HCT116 (cell line): Measurements from ENCODE around the gene ENPEP. TPM values are rescaled to one million over a fixed set of nuclear protein-coding genes. Genes with fewer than 3 reads are reported as not detected.

Source experiments
- ATAC-seq: fragments of 200-7000 bp; cut with Tn5 transposase; 2 replicates; pipeline ENCODE4 v1.9.1; 2020; ENCODE audit warnings: mild to moderate bottlenecking, moderate library complexity
- BruUV-seq: library from RNA; stranded (reverse); fragments of 400-500 nt; replicated peaks from 2 replicates; lab custom pipeline; 2021; lab: Mats Ljungman, UMichigan
- CTCF ChIA-PET: fragments of 300-600 bp; sonication (Branson Sonifier 250); formaldehyde crosslinking; loops from one replicate; lab custom pipeline; 2021; ENCODE audit warnings: antibody characterized with exemption; lab: Charles Lee
- POLR2A ChIA-PET: fragments of 300-600, 350-600 bp; sonication (Branson Sonifier 250); formaldehyde crosslinking; loops from one replicate; lab custom pipeline; 2021; ENCODE audit warnings: antibody characterized with exemption; lab: Charles Lee
- RAD21 ChIA-PET, 2 experiments: fragments of 300-600 bp; sonication (Branson Sonifier 250); formaldehyde crosslinking; loops; one replicate each; lab custom pipeline; 2023; ENCODE audit warnings: low total read pairs in 2 of 2; ENCODE audit not compliant: uncharacterized antibody in 2 of 2, unreplicated experiment in 2 of 2, low non-redundant PET in 1 of 2; lab: Charles Lee
- DNase-seq: peaks from one replicate; pipeline ENCODE4 v3.0.0-alpha.2; 2010; ENCODE audit warnings: low read depth, low spot score
- H2AFZ ChIP-seq: fragments of 200-600 bp; shearing (Covaris generic), sonication (generic); 2 replicates; pipeline ENCODE4 v1.6.1; 2017; ENCODE audit warnings: low read depth, mixed run types, mixed read lengths, antibody characterized with exemption, low read length; ENCODE audit not compliant: poor library complexity, severe bottlenecking
- H3K27ac ChIP-seq: 2 replicates; pipeline ENCODE4 v1.5.1; 2012; ENCODE audit warnings: low read depth, low read length
- H3K27me3 ChIP-seq: fragments of 200-600 bp; sonication (generic); 2 replicates; pipeline ENCODE4 v1.6.1; 2016; ENCODE audit warnings: mixed run types, low read length, mixed read lengths; ENCODE audit not compliant: insufficient read depth
- H3K36me3 ChIP-seq, 2 experiments: fragments of 200-500 bp in 1 of 2; fragments of 200-600 bp in 1 of 2; sonication (Bioruptor generic) in 1 of 2; sonication (generic) in 1 of 2; 2 replicates each; pipeline versions ENCODE4 v1.5.1 to v1.6.1; 2014 to 2016; ENCODE audit warnings: low read length in 2 of 2, inconsistent platforms in 1 of 2, mixed read lengths in 1 of 2, mixed run types in 1 of 2; ENCODE audit not compliant: insufficient read depth in 2 of 2, control insufficient read depth in 1 of 2
- H3K4me1 ChIP-seq, 2 experiments: fragments of 200-600 bp in 1 of 2; sonication (generic) in 1 of 2; 2 replicates each; pipeline versions ENCODE4 v1.5.1 to v1.6.1; 2012 to 2017; ENCODE audit warnings: low read length in 2 of 2, inconsistent platforms in 1 of 2, mild to moderate bottlenecking in 1 of 2, mixed read lengths in 1 of 2, mixed run types in 1 of 2, moderate library complexity in 1 of 2; ENCODE audit not compliant: insufficient read depth in 2 of 2, control insufficient read depth in 1 of 2
- H3K4me2 ChIP-seq: fragments of 200-600 bp; sonication (generic); 2 replicates; pipeline ENCODE4 v1.6.1; 2017; ENCODE audit warnings: mixed run types, low read length, mixed read lengths
- H3K4me3 ChIP-seq, 2 experiments: fragments of 200-600 bp in 1 of 2; sonication (generic) in 1 of 2; replicated peaks in 1 of 2; 2 replicates each; pipeline ENCODE4 v1.5.1; 2011 to 2016; ENCODE audit warnings: low read length in 2 of 2, control low read depth in 1 of 2, low read depth in 1 of 2, mild to moderate bottlenecking in 1 of 2, mixed read lengths in 1 of 2, mixed run types in 1 of 2
- H3K79me2 ChIP-seq: fragments of 200-600 bp; sonication (generic); 2 replicates; pipeline ENCODE4 v1.6.1; 2017; ENCODE audit warnings: mild to moderate bottlenecking, mixed run types, low read length, moderate library complexity, mixed read lengths; ENCODE audit not compliant: insufficient read depth
- H3K9ac ChIP-seq: fragments of 200-600 bp; sonication (generic); 2 replicates; pipeline ENCODE4 v1.6.1; 2016; ENCODE audit warnings: low read length, mixed read lengths
- H3K9me2 ChIP-seq: fragments of 200-600 bp; sonication (generic), shearing (Covaris generic); 2 replicates; pipeline ENCODE4 v1.6.1; 2017; ENCODE audit warnings: mixed run types, mild to moderate bottlenecking, moderate library complexity; ENCODE audit not compliant: insufficient read depth
- H3K9me3 ChIP-seq, 2 experiments: fragments of 200-500 bp in 1 of 2; fragments of 200-600 bp in 1 of 2; sonication (Bioruptor generic) in 1 of 2; sonication (generic) in 1 of 2; 2 replicates each; pipeline ENCODE4 v1.6.1; 2014 to 2017; ENCODE audit warnings: low read length in 2 of 2, mixed read lengths in 2 of 2, inconsistent platforms in 1 of 2, low read depth in 1 of 2, mild to moderate bottlenecking in 1 of 2, mixed run types in 1 of 2, moderate library complexity in 1 of 2; ENCODE audit not compliant: control insufficient read depth in 1 of 2, insufficient read depth in 1 of 2
- H4K20me1 ChIP-seq: fragments of 200-600 bp; sonication (generic), shearing (Covaris generic); 2 replicates; pipeline ENCODE4 v1.6.1; 2017; ENCODE audit warnings: mixed run types, mild to moderate bottlenecking, moderate library complexity; ENCODE audit not compliant: insufficient read depth
- ATF3 ChIP-seq: IDR thresholded peaks from 2 replicates; pipeline ENCODE4 v1.6.1; 2012
- CBX3 ChIP-seq: IDR thresholded peaks from 2 replicates; pipeline ENCODE4 v1.6.1; 2012; ENCODE audit warnings: low read depth
- CEBPB ChIP-seq: IDR thresholded peaks from 2 replicates; pipeline ENCODE4 v1.6.1; 2012; ENCODE audit warnings: low read depth
- EGR1 ChIP-seq: IDR thresholded peaks from 2 replicates; pipeline ENCODE4 v1.6.1; 2012; ENCODE audit warnings: low read depth
- ELF1 ChIP-seq: IDR thresholded peaks from 2 replicates; pipeline ENCODE4 v1.6.1; 2012; ENCODE audit warnings: low read depth, borderline replicate concordance
- EZH2 ChIP-seq: fragments of 200-600 bp; sonication (generic); IDR thresholded peaks from 2 replicates; pipeline ENCODE4 v1.6.1; 2017; ENCODE audit warnings: antibody characterized with exemption, mixed run types
- FOSL1 ChIP-seq: IDR thresholded peaks from 2 replicates; pipeline ENCODE4 v1.6.1; 2012; ENCODE audit warnings: low read depth
- JUND ChIP-seq: IDR thresholded peaks from 2 replicates; pipeline ENCODE4 v1.6.1; 2012
- MAX ChIP-seq: IDR thresholded peaks from 2 replicates; pipeline ENCODE4 v1.6.1; 2012
- POLR2AphosphoS5 ChIP-seq: IDR thresholded peaks from 2 replicates; pipeline ENCODE4 v1.6.1; 2011; ENCODE audit warnings: mild to moderate bottlenecking, low read depth, low read length, moderate library complexity
- RAD21 ChIP-seq: IDR thresholded peaks from 2 replicates; pipeline ENCODE4 v1.6.1; 2012; ENCODE audit warnings: low read depth, mild to moderate bottlenecking
- SIN3A ChIP-seq: IDR thresholded peaks from 2 replicates; pipeline ENCODE4 v1.6.1; 2012; ENCODE audit warnings: low read depth
- SP1 ChIP-seq: IDR thresholded peaks from 2 replicates; pipeline ENCODE4 v1.6.1; 2012; ENCODE audit warnings: low read depth
- SRF ChIP-seq: IDR thresholded peaks from 2 replicates; pipeline ENCODE4 v1.6.1; 2012; ENCODE audit warnings: low read depth
- TCF7L2 ChIP-seq: IDR thresholded peaks from 2 replicates; pipeline ENCODE4 v1.7.0; 2011; ENCODE audit warnings: borderline replicate concordance, inconsistent platforms; ENCODE audit not compliant: insufficient read depth, insufficient read length; ENCODE audit errors: extremely low read depth
- YY1 ChIP-seq: IDR thresholded peaks from 2 replicates; pipeline ENCODE4 v1.6.1; 2011; ENCODE audit warnings: low read length, low read depth, moderate library complexity, mild to moderate bottlenecking; ENCODE audit not compliant: insufficient replicate concordance; ENCODE audit errors: extremely low read depth
- ZNF274 ChIP-seq: fragments of 200-500 bp; sonication (Bioruptor generic); IDR thresholded peaks from 2 replicates; pipeline ENCODE4 v1.6.1; 2014; ENCODE audit warnings: mild to moderate bottlenecking, low read depth, low read length, inconsistent platforms
- intact Hi-C: fragments of 100-400 bp; cut with micrococcal nuclease; formaldehyde crosslinking; loops from 2 replicates; pipeline ENCODE4 v1.10.0; 2022
- total RNA-seq: library from RNA; stranded (reverse); gene quantifications from one replicate; pipeline ENCODE4 v1.2.1, GENCODE V29; 2021; ENCODE audit not compliant: unreplicated experiment
- TF ChIP-seq, protein P1 (sequence below): IDR thresholded peaks from 2 replicates; pipeline ENCODE4 v1.6.1; 2011; ENCODE audit warnings: mild to moderate bottlenecking, low read length, moderate library complexity; ENCODE audit not compliant: insufficient replicate concordance; ENCODE audit errors: extremely low read depth
- TF ChIP-seq, protein P2 (sequence below), 3 experiments: fragments of 200-600 bp in 1 of 3; sonication (generic) in 1 of 3; IDR thresholded peaks in 2 of 3; conservative IDR thresholded peaks in 1 of 3; 2 replicates each; pipeline ENCODE4 v1.5.1; 2012 to 2017; ENCODE audit warnings: low read depth in 2 of 3, low read length in 2 of 3, antibody characterized with exemption in 1 of 3, borderline replicate concordance in 1 of 3, control low read depth in 1 of 3, mild to moderate bottlenecking in 1 of 3, mixed read lengths in 1 of 3, mixed run types in 1 of 3, moderate library complexity in 1 of 3; ENCODE audit not compliant: insufficient read depth in 1 of 3

Gene ENPEP
- total RNA-seq, 1 experiment from 2014 or later, result 4.5 TPM

GRCh38 chr4:110518889-110519490 is 43.0 kb downstream of the ENPEP start:
- RAD21 ChIA-PET, result no interaction called here
- H3K9ac ChIP-seq, result no peak overlapping the region
- intact Hi-C loops, result loop anchor here (5.0 to 10.0 kb wide), 4 partner anchors 307 to 1116 kb away; partner anchors contain the start of gene ELOVL6
- POLR2A ChIA-PET, result no interaction called here
- no peak overlapping the region for H2AFZ ChIP-seq
- TF ChIP-seq ATF3, result no peak
- TF ChIP-seq RAD21, result peak; percentile 58
- TF ChIP-seq, protein P1, sequence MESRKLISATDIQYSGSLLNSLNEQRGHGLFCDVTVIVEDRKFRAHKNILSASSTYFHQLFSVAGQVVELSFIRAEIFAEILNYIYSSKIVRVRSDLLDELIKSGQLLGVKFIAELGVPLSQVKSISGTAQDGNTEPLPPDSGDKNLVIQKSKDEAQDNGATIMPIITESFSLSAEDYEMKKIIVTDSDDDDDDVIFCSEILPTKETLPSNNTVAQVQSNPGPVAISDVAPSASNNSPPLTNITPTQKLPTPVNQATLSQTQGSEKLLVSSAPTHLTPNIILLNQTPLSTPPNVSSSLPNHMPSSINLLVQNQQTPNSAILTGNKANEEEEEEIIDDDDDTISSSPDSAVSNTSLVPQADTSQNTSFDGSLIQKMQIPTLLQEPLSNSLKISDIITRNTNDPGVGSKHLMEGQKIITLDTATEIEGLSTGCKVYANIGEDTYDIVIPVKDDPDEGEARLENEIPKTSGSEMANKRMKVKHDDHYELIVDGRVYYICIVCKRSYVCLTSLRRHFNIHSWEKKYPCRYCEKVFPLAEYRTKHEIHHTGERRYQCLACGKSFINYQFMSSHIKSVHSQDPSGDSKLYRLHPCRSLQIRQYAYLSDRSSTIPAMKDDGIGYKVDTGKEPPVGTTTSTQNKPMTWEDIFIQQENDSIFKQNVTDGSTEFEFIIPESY, result no peak
- TF ChIP-seq SIN3A, result no peak
- no peak for TF ChIP-seq CEBPB
- TF ChIP-seq EZH2, result no peak
- TF ChIP-seq SRF, result no peak
- TF ChIP-seq EGR1, result no peak
- TF ChIP-seq JUND, result no peak
- no peak for TF ChIP-seq FOSL1
- TF ChIP-seq, protein P2, sequence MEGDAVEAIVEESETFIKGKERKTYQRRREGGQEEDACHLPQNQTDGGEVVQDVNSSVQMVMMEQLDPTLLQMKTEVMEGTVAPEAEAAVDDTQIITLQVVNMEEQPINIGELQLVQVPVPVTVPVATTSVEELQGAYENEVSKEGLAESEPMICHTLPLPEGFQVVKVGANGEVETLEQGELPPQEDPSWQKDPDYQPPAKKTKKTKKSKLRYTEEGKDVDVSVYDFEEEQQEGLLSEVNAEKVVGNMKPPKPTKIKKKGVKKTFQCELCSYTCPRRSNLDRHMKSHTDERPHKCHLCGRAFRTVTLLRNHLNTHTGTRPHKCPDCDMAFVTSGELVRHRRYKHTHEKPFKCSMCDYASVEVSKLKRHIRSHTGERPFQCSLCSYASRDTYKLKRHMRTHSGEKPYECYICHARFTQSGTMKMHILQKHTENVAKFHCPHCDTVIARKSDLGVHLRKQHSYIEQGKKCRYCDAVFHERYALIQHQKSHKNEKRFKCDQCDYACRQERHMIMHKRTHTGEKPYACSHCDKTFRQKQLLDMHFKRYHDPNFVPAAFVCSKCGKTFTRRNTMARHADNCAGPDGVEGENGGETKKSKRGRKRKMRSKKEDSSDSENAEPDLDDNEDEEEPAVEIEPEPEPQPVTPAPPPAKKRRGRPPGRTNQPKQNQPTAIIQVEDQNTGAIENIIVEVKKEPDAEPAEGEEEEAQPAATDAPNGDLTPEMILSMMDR (IDR thresholded peaks at IDR 0.05 in 2 of 3, conservative IDR thresholded peaks at IDR 0.05 in 1 of 3; ENCODE audit: borderline replicate concordance in 1 of 3, insufficient read depth in 1 of 3, low read depth in 2 of 3, low read length in 2 of 3), result peak; percentile 69 to 76 (median 72); a peak in 5 of 6 replicates
- no peak for TF ChIP-seq POLR2AphosphoS5
- TF ChIP-seq SP1, result no peak
- TF ChIP-seq ZNF274, result no peak
- TF ChIP-seq MAX, result no peak
- TF ChIP-seq CBX3, result no peak
- TF ChIP-seq YY1, result peak; percentile 71
- no peak for TF ChIP-seq ELF1
- no peak for TF ChIP-seq TCF7L2
- no peak overlapping the region for H3K4me2 ChIP-seq
- BruUV-seq, result no TSS peak
- H3K79me2 ChIP-seq, result no peaks in the 10 kb centered on the region
- H4K20me1 ChIP-seq, result no peaks in the 10 kb centered on the region
- ATAC-seq, result no peak
- no peak for DNase-seq
- H3K9me2 ChIP-seq, result no peaks in the 10 kb centered on the region
- H3K27ac ChIP-seq, result no peak overlapping the region
- peaks cover 0 to 9% of the 10 kb centered on the region in 2 experiments; a peak in 1 of 4 replicates for H3K4me1 ChIP-seq
- CTCF ChIA-PET, result interaction anchor here (0.7 to 5.3 kb wide), 10 partner anchors 12 to 523 kb away, joined by 3 to 61 read pairs (median 5); no protein-coding TSS in a partner anchor
- no peak overlapping the region for H3K4me3 ChIP-seq
- H3K27me3 ChIP-seq, result no peaks in the 10 kb centered on the region
- no peaks in the 10 kb centered on the region for H3K9me3 ChIP-seq
- H3K36me3 ChIP-seq, result no peaks in the 10 kb centered on the region
